Upper lobe of right lung (tissue), 1 donor: ENCODE results near the gene HOXD8. TPM values are rescaled to one million over a fixed set of nuclear protein-coding genes. Genes with fewer than 3 reads are reported as not detected.
A peak's percentile ranks its signal among the peaks of the same experiment; 100 is the strongest.

ENCODE experiments used
- ATAC-seq: fragments of 200-7000 bp; cut with Tn5 transposase; one replicate; pipeline ENCODE4 v1.9.1; 2020; ENCODE audit warnings: mild to moderate bottlenecking, moderate library complexity
- DNase-seq: peaks from one replicate; pipeline ENCODE4 v3.0.0-alpha.2; 2020
- H3K27ac ChIP-seq: fragments of 200-600 bp; one replicate; pipeline ENCODE4 v1.8.0; 2022
- H3K27me3 ChIP-seq: fragments of 200-600 bp; one replicate; pipeline ENCODE4 v1.8.0; 2022; ENCODE audit warnings: mild to moderate bottlenecking
- H3K36me3 ChIP-seq: fragments of 200-600 bp; one replicate; pipeline ENCODE4 v1.8.0; 2022
- H3K4me1 ChIP-seq: fragments of 200-600 bp; one replicate; pipeline ENCODE4 v1.8.0; 2022
- H3K4me3 ChIP-seq: fragments of 200-600 bp; one replicate; pipeline ENCODE4 v1.8.0; 2022; ENCODE audit warnings: mild to moderate bottlenecking
- H3K9me3 ChIP-seq: fragments of 200-600 bp; one replicate; pipeline ENCODE4 v1.8.0; 2022
- intact Hi-C: fragments of 100-400 bp; cut with DNase I; formaldehyde crosslinking; loops from one replicate; pipeline ENCODE4 v1.11.0; 2022
- total RNA-seq: library from RNA; stranded (reverse); fragmentation: NEBNext Ultra II Directional; extraction: Animal tissue kit (Norgen Biotek cat#: 25700); gene quantifications from one replicate; pipeline ENCODE4 v1.2.1, GENCODE V29; 2021
- TF ChIP-seq, protein P1 (sequence below): fragments of 200-600 bp; IDR thresholded peaks from one replicate; pipeline ENCODE4 v1.8.0; 2022; ENCODE audit warnings: antibody characterized with exemption
- donor health status: DM: no; HTN: yes; CAD: no; lungs with severe emphysema.

The HOXD8 gene
- total RNA-seq, 1 donor from 2014 or later, result 2.6 TPM

GRCh38 chr2:176158186-176158591, 28.7 kb downstream of the HOXD8 start:
- TF ChIP-seq, protein P1, sequence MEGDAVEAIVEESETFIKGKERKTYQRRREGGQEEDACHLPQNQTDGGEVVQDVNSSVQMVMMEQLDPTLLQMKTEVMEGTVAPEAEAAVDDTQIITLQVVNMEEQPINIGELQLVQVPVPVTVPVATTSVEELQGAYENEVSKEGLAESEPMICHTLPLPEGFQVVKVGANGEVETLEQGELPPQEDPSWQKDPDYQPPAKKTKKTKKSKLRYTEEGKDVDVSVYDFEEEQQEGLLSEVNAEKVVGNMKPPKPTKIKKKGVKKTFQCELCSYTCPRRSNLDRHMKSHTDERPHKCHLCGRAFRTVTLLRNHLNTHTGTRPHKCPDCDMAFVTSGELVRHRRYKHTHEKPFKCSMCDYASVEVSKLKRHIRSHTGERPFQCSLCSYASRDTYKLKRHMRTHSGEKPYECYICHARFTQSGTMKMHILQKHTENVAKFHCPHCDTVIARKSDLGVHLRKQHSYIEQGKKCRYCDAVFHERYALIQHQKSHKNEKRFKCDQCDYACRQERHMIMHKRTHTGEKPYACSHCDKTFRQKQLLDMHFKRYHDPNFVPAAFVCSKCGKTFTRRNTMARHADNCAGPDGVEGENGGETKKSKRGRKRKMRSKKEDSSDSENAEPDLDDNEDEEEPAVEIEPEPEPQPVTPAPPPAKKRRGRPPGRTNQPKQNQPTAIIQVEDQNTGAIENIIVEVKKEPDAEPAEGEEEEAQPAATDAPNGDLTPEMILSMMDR, result no peak
- DNase-seq (no peak), ATAC-seq (no peak)
- no peak overlapping the region for H3K4me3 ChIP-seq
- intact Hi-C loops, result no loop called here
- H3K9me3 ChIP-seq, result no peaks in the 10 kb centered on the region
- no peaks in the 10 kb centered on the region for H3K36me3 ChIP-seq
- H3K4me1 ChIP-seq, result peaks cover 8% of the 10 kb centered on the region
- H3K27ac ChIP-seq, result no peak overlapping the region
- H3K27me3 ChIP-seq, result peaks cover 100% of the 10 kb centered on the region

- Histone ChIP-seq H3K36me3 (no peaks in the 10 kb centered on the region), H3K27me3 (peaks cover 100% of the 10 kb centered on the region), H3K9me3 (no peaks in the 10 kb centered on the region), H3K4me3 (no peak overlapping the region), H3K27ac (no peak overlapping the region), H3K4me1 (peaks cover 8% of the 10 kb centered on the region)
- DNase-seq (no peak), ATAC-seq (no peak)
- intact Hi-C loops, result no loop called here
- TF ChIP-seq, protein P1, result no peak
Observed at GRCh38 chr2:176158855-176159662, 29.6 kb downstream of the HOXD8 start.

- peaks cover 8% of the 10 kb centered on the region for H3K4me1 ChIP-seq
- H3K27ac ChIP-seq, result no peak overlapping the region
- H3K9me3 ChIP-seq, result no peaks in the 10 kb centered on the region
- peak; percentile 7 for ATAC-seq
- intact Hi-C loops, result no loop called here
- no peaks in the 10 kb centered on the region for H3K36me3 ChIP-seq
- no peak overlapping the region for H3K4me3 ChIP-seq
- H3K27me3 ChIP-seq, result peaks cover 100% of the 10 kb centered on the region
- DNase-seq, result peak; percentile 63
- TF ChIP-seq, protein P1, result no peak
Observed at GRCh38 chr2:176159663-176160250, 30.3 kb downstream of the HOXD8 start.

GRCh38 chr2:176160251-176160985, 30.9 kb downstream of the HOXD8 start:
- ATAC-seq (no peak), DNase-seq (no peak)
- Histone ChIP-seq H3K27ac (no peak overlapping the region), H3K9me3 (no peaks in the 10 kb centered on the region), H3K27me3 (peaks cover 100% of the 10 kb centered on the region), H3K4me1 (peaks cover 8% of the 10 kb centered on the region), H3K4me3 (peak overlapping the region; percentile 3), H3K36me3 (no peaks in the 10 kb centered on the region)
- intact Hi-C loops, result no loop called here
- TF ChIP-seq, protein P1, result no peak

DNA sequence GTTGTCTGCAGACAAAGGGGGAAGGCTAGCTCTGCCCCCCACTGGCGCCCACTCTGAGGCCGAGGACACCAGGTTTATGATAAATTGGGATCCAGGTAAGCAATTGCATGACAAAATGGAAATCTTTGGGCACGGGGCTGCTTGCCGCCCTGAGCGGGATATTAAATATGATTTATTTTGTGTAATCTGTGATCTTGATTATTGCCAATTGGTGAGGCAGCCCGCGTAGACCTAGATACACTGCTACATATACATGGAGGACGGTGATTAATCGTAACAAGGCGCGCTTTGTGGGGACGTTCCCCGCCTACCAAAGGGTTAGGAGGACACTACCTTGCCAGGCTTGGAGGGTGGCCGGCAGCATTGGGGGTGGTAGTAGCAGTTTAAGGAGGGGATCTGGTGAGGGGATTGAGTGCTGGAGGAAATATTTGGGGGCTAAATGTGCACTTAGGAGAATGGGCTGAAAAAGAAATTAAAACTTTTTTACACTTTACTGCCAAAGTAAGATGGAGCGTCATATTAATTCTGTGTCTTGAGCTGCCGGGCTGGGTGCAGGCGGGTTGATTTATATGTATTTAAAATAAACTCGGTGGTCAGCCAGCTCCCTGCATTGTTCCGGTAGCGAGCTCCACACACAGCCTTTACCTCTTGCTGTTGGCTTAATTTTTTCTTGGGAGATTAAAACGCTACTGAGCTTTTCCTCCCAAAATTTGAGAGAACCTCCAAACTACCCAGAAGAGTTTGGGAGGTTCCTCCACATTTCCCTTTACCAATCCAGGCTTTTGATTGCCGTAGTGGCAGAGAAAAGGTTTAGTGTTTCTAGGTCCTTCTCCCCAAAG, 31.7 kb downstream of the HOXD8 start:
- peaks cover 100% of the 10 kb centered on the region for H3K27me3 ChIP-seq
- TF ChIP-seq, protein P1, result no peak
- peaks cover 8% of the 10 kb centered on the region for H3K4me1 ChIP-seq
- intact Hi-C loops, result no loop called here
- ATAC-seq (no peak), DNase-seq (no peak)
- no peak overlapping the region for H3K27ac ChIP-seq
- no peaks in the 10 kb centered on the region for H3K36me3 ChIP-seq
- no peaks in the 10 kb centered on the region for H3K9me3 ChIP-seq
- no peak overlapping the region for H3K4me3 ChIP-seq
